SK-N-SH (cell line): Measurements from ENCODE around the gene ZBTB47. TPM values are rescaled to one million over a fixed set of nuclear protein-coding genes. Genes with fewer than 3 reads are reported as not detected.

Source experiments
- CTCF ChIA-PET: fragments of 300-600, 350-600 bp; formaldehyde crosslinking; extraction: SDS; loops from one replicate; lab custom pipeline; 2021; lab: Yijun Ruan, JAX
- POLR2A ChIA-PET: fragments of 350-600 bp; sonication (Branson Sonifier 250); formaldehyde crosslinking; extraction: SDS; loops from one replicate; lab custom pipeline; 2020; ENCODE audit warnings: antibody characterized with exemption, inconsistent platforms; lab: Yijun Ruan, JAX
- DNase-seq: peaks from one replicate; pipeline ENCODE4 v3.0.0; 2012
- H2AFZ ChIP-seq: fragments of 200-600 bp; sonication (generic); 2 replicates; pipeline ENCODE4 v1.8.1; 2016; ENCODE audit warnings: antibody characterized with exemption, mild to moderate bottlenecking, low read depth
- H3F3A ChIP-seq: fragments of 200-600 bp; sonication (generic); replicated peaks from 2 replicates; pipeline ENCODE3; 2016; ENCODE audit warnings: antibody characterized with exemption, mild to moderate bottlenecking; ENCODE audit not compliant: insufficient read depth
- H3K27ac ChIP-seq, 2 experiments: fragments of 200-500 bp in 1 of 2; fragments of 200-600 bp in 1 of 2; sonication (Bioruptor generic) in 1 of 2; sonication (generic), shearing (Covaris generic) in 1 of 2; 2 replicates each; pipeline versions ENCODE4 v1.5.1 to v1.6.1; 2014 to 2016; ENCODE audit warnings: low read depth in 2 of 2, inconsistent platforms in 1 of 2, low read length in 1 of 2, mild to moderate bottlenecking in 1 of 2, mixed read lengths in 1 of 2
- H3K27me3 ChIP-seq: fragments of 200-600 bp; sonication (generic), shearing (Covaris generic); 2 replicates; pipeline ENCODE4 v1.6.1; 2016; ENCODE audit warnings: mixed run types; ENCODE audit not compliant: insufficient read depth
- H3K36me3 ChIP-seq, 2 experiments: fragments of 200-500 bp in 1 of 2; fragments of 200-600 bp in 1 of 2; sonication (Bioruptor generic) in 1 of 2; sonication (generic) in 1 of 2; replicated peaks in 1 of 2; 2 replicates each; pipeline versions ENCODE3 to v1.5.1; 2014 to 2016; ENCODE audit warnings: low read length in 1 of 2, mild to moderate bottlenecking in 1 of 2; ENCODE audit not compliant: insufficient read depth in 2 of 2, control insufficient read depth in 1 of 2
- H3K4me1 ChIP-seq, 2 experiments: fragments of 200-500 bp in 1 of 2; fragments of 200-600 bp in 1 of 2; sonication (Bioruptor generic) in 1 of 2; sonication (generic), shearing (Covaris generic) in 1 of 2; 2 replicates each; pipeline versions ENCODE4 v1.5.1 to v1.6.1; 2014 to 2016; ENCODE audit warnings: low read depth in 1 of 2, low read length in 1 of 2, mixed run types in 1 of 2; ENCODE audit not compliant: insufficient read depth in 2 of 2, control insufficient read depth in 1 of 2
- H3K4me2 ChIP-seq: fragments of 200-600 bp; sonication (generic), shearing (Covaris generic); 2 replicates; pipeline ENCODE4 v1.6.1; 2017; ENCODE audit warnings: mixed run types
- H3K4me3 ChIP-seq, 2 experiments: fragments of 200-500 bp in 1 of 2; fragments of 200-600 bp in 1 of 2; sonication (Bioruptor generic) in 1 of 2; sonication (generic), shearing (Covaris generic) in 1 of 2; 2 replicates each; pipeline versions ENCODE4 v1.5.1 to v1.8.1; 2014 to 2016; ENCODE audit warnings: low read depth in 2 of 2, inconsistent platforms in 1 of 2, low read length in 1 of 2, mild to moderate bottlenecking in 1 of 2, mixed read lengths in 1 of 2, moderate library complexity in 1 of 2
- H3K79me2 ChIP-seq: fragments of 200-600 bp; sonication (generic); 2 replicates; pipeline ENCODE4 v1.8.1; 2017; ENCODE audit warnings: mild to moderate bottlenecking; ENCODE audit not compliant: insufficient read depth
- H3K9ac ChIP-seq: fragments of 200-600 bp; sonication (generic); 2 replicates; pipeline ENCODE4 v1.6.1; 2017; ENCODE audit warnings: mixed run types
- H3K9me2 ChIP-seq: fragments of 200-600 bp; sonication (generic); 2 replicates; pipeline ENCODE4 v1.6.1; 2017; ENCODE audit warnings: mixed run types
- H3K9me3 ChIP-seq: fragments of 200-600 bp; sonication (generic); 2 replicates; pipeline ENCODE4 v1.6.1; 2017; ENCODE audit warnings: mixed run types, mild to moderate bottlenecking, moderate library complexity
- H4K20me1 ChIP-seq: fragments of 200-600 bp; sonication (generic); 2 replicates; pipeline ENCODE4 v1.6.1; 2017; ENCODE audit warnings: mild to moderate bottlenecking, mixed run types; ENCODE audit not compliant: insufficient read depth
- CHD2 ChIP-seq: fragments of 150-350 bp; IDR thresholded peaks from 2 replicates; pipeline ENCODE4 v1.6.1; 2018; ENCODE audit warnings: low read length; ENCODE audit not compliant: partially characterized antibody
- ELF1 ChIP-seq: IDR thresholded peaks from 2 replicates; pipeline ENCODE4 v1.4.0; 2012
- EZH2phosphoT487 ChIP-seq: fragments of 200-600 bp; sonication (generic); IDR thresholded peaks from 2 replicates; pipeline ENCODE4 v1.6.1; 2017; ENCODE audit warnings: low read depth, mixed run types, mild to moderate bottlenecking, antibody characterized with exemption, moderate library complexity, borderline replicate concordance
- FOSL2 ChIP-seq: IDR thresholded peaks from 2 replicates; pipeline ENCODE4 v1.4.0; 2012; ENCODE audit warnings: low read depth, mild to moderate bottlenecking, moderate library complexity, borderline replicate concordance
- FOXJ3 ChIP-seq: sonication (generic); formaldehyde crosslinking; IDR thresholded peaks from 2 replicates; pipeline ENCODE4 v1.5.1; 2020; ENCODE audit warnings: mild to moderate bottlenecking, missing genetic modification reagents
- FOXM1 ChIP-seq: IDR thresholded peaks from 2 replicates; pipeline ENCODE4 v1.4.0; 2012; ENCODE audit warnings: low read depth, mild to moderate bottlenecking
- MXI1 ChIP-seq: IDR thresholded peaks from 2 replicates; pipeline ENCODE4 v1.6.1; 2012; ENCODE audit warnings: mild to moderate bottlenecking, low read depth, low read length, improper control_type of control experiment
- NFIC ChIP-seq: IDR thresholded peaks from 2 replicates; pipeline ENCODE4 v1.4.0; 2012; ENCODE audit warnings: borderline replicate concordance
- NRF1 ChIP-seq: IDR thresholded peaks from 2 replicates; pipeline ENCODE4 v1.6.1; 2012; ENCODE audit warnings: low read depth, mild to moderate bottlenecking, low read length
- POLR2AphosphoS5 ChIP-seq: IDR thresholded peaks from 2 replicates; pipeline ENCODE4 v1.6.1; 2012; ENCODE audit warnings: low read depth, low read length
- RAD21 ChIP-seq: IDR thresholded peaks from 2 replicates; pipeline ENCODE4 v1.6.1; 2012; ENCODE audit warnings: mild to moderate bottlenecking, low read length
- RCOR1 ChIP-seq: fragments of 150-350 bp; IDR thresholded peaks from 2 replicates; pipeline ENCODE4 v1.6.1; 2017; ENCODE audit warnings: antibody characterized with exemption, low read length
- RXRA ChIP-seq: IDR thresholded peaks from 2 replicates; pipeline ENCODE4 v1.4.0; 2012; ENCODE audit warnings: low read depth, mild to moderate bottlenecking, borderline replicate concordance
- SIN3A ChIP-seq: IDR thresholded peaks from 2 replicates; pipeline ENCODE4 v1.6.1; 2012; ENCODE audit warnings: low read depth, mild to moderate bottlenecking, low read length, moderate library complexity, borderline replicate concordance
- SMC3 ChIP-seq: IDR thresholded peaks from 2 replicates; pipeline ENCODE4 v1.6.1; 2012; ENCODE audit warnings: low read depth, low read length, improper control_type of control experiment
- TCF12 ChIP-seq: IDR thresholded peaks from 2 replicates; pipeline ENCODE4 v1.4.0; 2012
- TEAD4 ChIP-seq: IDR thresholded peaks from 2 replicates; pipeline ENCODE4 v1.4.0; 2012; ENCODE audit warnings: mild to moderate bottlenecking, borderline replicate concordance; ENCODE audit not compliant: insufficient read depth
- USF2 ChIP-seq: fragments of 150-350 bp; IDR thresholded peaks from 2 replicates; pipeline ENCODE4 v1.6.1; 2017; ENCODE audit warnings: antibody characterized with exemption, low read length, low read depth, borderline replicate concordance
- WGBS: methylation state at CpG from one replicate; pipeline ENCODE4 v1.1.6; 2017; ENCODE audit warnings: low lambda C conversion rate; 5-methylcytosine and 5-hydroxymethylcytosine counted together
- polyA plus RNA-seq, 3 experiments: library from polyadenylated mRNA; depleted of rRNA; stranded (reverse); fragments of >200 nt; gene quantifications; 2 replicates each; pipeline ENCODE4 v1.2.3, GENCODE V29; 2012
- TF ChIP-seq, protein P1 (sequence below): IDR thresholded peaks from 2 replicates; pipeline ENCODE4 v1.6.1; 2012; ENCODE audit warnings: mild to moderate bottlenecking, low read depth, low read length, moderate library complexity
- TF ChIP-seq, protein P2 (sequence below): fragments of 150-350 bp; IDR thresholded peaks from 2 replicates; pipeline ENCODE4 v1.6.1; 2016; ENCODE audit warnings: mild to moderate bottlenecking, low read depth, low read length

ZBTB47 gene
- polyA plus RNA-seq, 1 of the 3 experiments (the other 2 are of a cell fraction) = 9.9 TPM

DNA sequence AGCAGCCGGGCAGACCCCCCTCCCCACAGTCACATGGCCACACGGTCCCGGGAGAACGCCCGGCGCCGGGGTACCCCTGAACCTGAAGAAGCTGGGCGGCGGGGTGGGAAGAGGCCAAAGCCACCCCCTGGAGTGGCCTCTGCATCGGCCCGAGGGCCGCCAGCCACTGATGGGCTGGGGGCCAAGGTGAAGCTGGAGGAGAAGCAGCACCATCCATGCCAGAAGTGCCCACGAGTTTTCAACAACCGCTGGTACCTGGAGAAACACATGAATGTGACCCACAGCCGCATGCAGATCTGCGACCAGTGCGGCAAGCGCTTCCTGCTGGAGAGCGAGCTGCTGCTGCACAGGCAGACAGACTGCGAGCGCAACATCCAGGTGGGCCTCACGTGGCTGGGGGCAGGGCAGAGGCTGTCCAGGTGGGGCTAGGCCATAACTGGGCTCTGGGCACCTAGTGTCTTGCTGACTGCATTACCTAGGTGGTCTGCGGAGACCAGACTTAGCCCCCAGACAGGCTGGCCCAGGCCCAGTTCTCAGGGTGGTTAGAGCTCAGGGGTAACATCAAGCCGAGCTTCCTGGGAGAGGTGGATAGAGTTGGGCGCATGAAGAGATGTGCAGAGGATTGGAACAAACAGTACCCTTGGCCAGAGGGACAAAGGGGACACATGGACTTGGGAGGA lies 6.1 kb downstream of the ZBTB47 start:
- POLR2A ChIA-PET = interaction anchor here (0.5 kb wide), 1 partner anchor 164 kb away, joined by 3 read pairs; no protein-coding TSS in a partner anchor
- H3K9me3 ChIP-seq = no peaks in the 10 kb centered on the region
- peaks cover 8% of the 10 kb centered on the region; the same call in 1 of the 2 replicates for H4K20me1 ChIP-seq
- H3K27me3 ChIP-seq = no peaks in the 10 kb centered on the region
- no peaks in the 10 kb centered on the region for H3K9me2 ChIP-seq
- H3K27ac ChIP-seq = no peak overlapping the region
- peaks cover 4 to 15% of the 10 kb centered on the region in 2 experiments; a peak in 1 of 4 replicates for H3K4me1 ChIP-seq
- H2AFZ ChIP-seq = no peak overlapping the region
- TF ChIP-seq NFIC = no peak
- TF ChIP-seq FOSL2 = no peak
- no peak for TF ChIP-seq ELF1
- no peak for TF ChIP-seq TEAD4
- TF ChIP-seq RXRA = no peak
- no peak for TF ChIP-seq USF2
- TF ChIP-seq FOXJ3 = no peak
- TF ChIP-seq MXI1 = no peak
- no peak for TF ChIP-seq SMC3
- TF ChIP-seq EZH2phosphoT487 = no peak
- no peak for TF ChIP-seq RAD21
- TF ChIP-seq POLR2AphosphoS5 = no peak
- TF ChIP-seq CHD2 = no peak
- no peak for TF ChIP-seq NRF1
- no peak for TF ChIP-seq SIN3A
- no peak for TF ChIP-seq FOXM1
- TF ChIP-seq TCF12 = no peak
- no peak for TF ChIP-seq RCOR1
- TF ChIP-seq, protein P1, sequence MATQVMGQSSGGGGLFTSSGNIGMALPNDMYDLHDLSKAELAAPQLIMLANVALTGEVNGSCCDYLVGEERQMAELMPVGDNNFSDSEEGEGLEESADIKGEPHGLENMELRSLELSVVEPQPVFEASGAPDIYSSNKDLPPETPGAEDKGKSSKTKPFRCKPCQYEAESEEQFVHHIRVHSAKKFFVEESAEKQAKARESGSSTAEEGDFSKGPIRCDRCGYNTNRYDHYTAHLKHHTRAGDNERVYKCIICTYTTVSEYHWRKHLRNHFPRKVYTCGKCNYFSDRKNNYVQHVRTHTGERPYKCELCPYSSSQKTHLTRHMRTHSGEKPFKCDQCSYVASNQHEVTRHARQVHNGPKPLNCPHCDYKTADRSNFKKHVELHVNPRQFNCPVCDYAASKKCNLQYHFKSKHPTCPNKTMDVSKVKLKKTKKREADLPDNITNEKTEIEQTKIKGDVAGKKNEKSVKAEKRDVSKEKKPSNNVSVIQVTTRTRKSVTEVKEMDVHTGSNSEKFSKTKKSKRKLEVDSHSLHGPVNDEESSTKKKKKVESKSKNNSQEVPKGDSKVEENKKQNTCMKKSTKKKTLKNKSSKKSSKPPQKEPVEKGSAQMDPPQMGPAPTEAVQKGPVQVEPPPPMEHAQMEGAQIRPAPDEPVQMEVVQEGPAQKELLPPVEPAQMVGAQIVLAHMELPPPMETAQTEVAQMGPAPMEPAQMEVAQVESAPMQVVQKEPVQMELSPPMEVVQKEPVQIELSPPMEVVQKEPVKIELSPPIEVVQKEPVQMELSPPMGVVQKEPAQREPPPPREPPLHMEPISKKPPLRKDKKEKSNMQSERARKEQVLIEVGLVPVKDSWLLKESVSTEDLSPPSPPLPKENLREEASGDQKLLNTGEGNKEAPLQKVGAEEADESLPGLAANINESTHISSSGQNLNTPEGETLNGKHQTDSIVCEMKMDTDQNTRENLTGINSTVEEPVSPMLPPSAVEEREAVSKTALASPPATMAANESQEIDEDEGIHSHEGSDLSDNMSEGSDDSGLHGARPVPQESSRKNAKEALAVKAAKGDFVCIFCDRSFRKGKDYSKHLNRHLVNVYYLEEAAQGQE = no peak
- TF ChIP-seq, protein P2, sequence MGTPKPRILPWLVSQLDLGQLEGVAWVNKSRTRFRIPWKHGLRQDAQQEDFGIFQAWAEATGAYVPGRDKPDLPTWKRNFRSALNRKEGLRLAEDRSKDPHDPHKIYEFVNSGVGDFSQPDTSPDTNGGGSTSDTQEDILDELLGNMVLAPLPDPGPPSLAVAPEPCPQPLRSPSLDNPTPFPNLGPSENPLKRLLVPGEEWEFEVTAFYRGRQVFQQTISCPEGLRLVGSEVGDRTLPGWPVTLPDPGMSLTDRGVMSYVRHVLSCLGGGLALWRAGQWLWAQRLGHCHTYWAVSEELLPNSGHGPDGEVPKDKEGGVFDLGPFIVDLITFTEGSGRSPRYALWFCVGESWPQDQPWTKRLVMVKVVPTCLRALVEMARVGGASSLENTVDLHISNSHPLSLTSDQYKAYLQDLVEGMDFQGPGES = no peak
- H3K9ac ChIP-seq = no peak overlapping the region
- WGBS = 92% methylated on average over 11 of the region's 25 CpGs
- H3K79me2 ChIP-seq = peaks cover 25% of the 10 kb centered on the region; the same call in 1 of the 2 replicates
- DNase-seq = peak; percentile 42
- CTCF ChIA-PET = interaction anchor here (1.0 to 1.1 kb wide), 2 partner anchors 11 to 85 kb away, joined by 3 to 4 read pairs; no protein-coding TSS in a partner anchor
- no peak overlapping the region for H3K4me3 ChIP-seq
- no peak overlapping the region for H3K4me2 ChIP-seq
- H3K36me3 ChIP-seq = peaks cover 0 to 27% of the 10 kb centered on the region in 2 experiments
- no peaks in the 10 kb centered on the region for H3F3A ChIP-seq
